ENCODE results near the gene DIP2C.
"Not testable (repeated sequence)": the region's sequence is repeated elsewhere in the genome, so short reads cannot be mapped to it uniquely, and the experiment has no call there.

Gene DIP2C

DNA sequence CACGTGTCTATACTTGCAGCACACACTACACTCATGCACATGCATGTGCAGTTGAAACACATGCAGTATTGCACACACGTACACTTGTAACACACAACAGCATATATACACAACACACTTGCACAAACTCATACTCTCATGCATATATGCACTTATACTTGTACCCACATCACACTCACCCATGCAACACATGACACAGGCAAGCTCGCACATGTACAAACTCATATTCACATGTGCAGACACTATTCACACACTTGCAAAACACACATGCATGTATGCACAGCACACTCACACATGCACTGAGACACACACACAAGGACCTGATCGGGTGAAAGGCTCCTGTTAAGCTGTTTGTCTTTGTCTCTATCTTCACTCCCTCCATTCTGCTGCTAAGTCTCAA lies 384.4 kb downstream of the DIP2C start:
- no peak for DNase-seq (ENCODE audit: low spot score)
- TF ChIP-seq, protein P1, sequence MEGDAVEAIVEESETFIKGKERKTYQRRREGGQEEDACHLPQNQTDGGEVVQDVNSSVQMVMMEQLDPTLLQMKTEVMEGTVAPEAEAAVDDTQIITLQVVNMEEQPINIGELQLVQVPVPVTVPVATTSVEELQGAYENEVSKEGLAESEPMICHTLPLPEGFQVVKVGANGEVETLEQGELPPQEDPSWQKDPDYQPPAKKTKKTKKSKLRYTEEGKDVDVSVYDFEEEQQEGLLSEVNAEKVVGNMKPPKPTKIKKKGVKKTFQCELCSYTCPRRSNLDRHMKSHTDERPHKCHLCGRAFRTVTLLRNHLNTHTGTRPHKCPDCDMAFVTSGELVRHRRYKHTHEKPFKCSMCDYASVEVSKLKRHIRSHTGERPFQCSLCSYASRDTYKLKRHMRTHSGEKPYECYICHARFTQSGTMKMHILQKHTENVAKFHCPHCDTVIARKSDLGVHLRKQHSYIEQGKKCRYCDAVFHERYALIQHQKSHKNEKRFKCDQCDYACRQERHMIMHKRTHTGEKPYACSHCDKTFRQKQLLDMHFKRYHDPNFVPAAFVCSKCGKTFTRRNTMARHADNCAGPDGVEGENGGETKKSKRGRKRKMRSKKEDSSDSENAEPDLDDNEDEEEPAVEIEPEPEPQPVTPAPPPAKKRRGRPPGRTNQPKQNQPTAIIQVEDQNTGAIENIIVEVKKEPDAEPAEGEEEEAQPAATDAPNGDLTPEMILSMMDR (IDR thresholded peaks at IDR 0.05; ENCODE audit: extremely low read depth, insufficient read depth, missing control alignments): no peak
- in situ Hi-C loops (cut with MboI; ENCODE audit: low pct_unique_long_range_greater_than_20kb, low sequenced_read_pairs, unreplicated experiment): no loop called here

DNA sequence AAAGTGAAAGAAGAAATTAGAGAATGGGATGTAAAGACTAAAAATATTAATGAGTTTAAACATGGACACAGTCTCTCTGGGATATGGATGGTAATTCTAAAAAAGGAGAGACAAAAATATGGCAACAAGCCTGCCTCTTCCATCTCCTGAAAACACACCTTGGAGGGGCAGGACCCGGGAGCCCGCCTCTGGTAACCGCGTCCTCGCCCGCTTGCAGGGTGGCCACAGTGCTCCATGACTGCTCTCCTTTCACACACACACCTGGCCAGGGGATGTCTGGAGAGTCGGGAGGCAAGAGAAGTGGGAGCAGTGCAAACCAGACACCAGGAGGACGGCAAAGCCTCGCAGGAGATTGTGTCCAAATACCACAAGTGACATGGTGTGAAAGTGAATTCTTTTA lies 387.9 kb downstream of the DIP2C start:
- TF ChIP-seq, protein P1 (IDR thresholded peaks at IDR 0.05; ENCODE audit: extremely low read depth, insufficient read depth, missing control alignments): no peak
- in situ Hi-C loops (cut with MboI; ENCODE audit: low pct_unique_long_range_greater_than_20kb, low sequenced_read_pairs, unreplicated experiment): no loop called here
- no peak for DNase-seq (ENCODE audit: low spot score)

DNA sequence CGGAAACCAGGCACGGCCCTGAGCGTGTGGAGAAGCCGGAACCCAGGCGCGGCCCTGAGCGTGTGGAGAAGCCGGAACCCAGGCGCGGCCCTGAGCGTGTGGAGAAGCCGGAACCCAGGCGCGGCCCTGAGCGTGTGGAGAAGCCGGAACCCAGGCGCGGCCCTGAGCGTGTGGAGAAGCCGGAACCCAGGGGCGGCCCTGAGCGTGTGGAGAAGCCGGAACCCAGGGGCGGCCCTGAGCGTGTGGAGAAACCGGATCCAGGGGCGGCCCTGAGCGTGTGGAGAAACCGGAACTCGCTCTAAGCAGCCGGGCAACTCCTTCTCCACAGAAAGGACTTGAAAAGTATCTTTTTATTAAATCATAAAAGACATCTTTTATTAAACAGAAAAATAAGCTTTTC lies 388.9 kb downstream of the DIP2C start:
- in situ Hi-C loops (cut with MboI; ENCODE audit: low pct_unique_long_range_greater_than_20kb, low sequenced_read_pairs, unreplicated experiment): not testable (repeated sequence)

DNA sequence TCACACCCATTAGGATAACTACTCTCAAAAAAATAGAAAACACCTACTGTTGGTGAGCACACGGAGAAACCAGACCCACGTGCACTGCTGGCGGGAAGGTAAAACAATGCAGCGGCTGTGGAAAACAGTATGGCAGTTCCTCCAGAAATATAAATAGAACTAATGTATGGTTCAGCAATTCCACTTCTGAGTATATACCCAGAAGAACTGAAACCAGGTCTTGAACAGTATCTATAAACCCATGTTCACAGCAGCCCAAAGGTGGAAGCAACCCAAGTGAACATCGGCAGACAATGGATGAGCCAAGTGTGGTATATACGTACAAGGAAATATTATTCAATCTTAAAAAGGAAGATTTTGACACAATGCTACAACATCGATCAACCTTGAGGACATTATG lies 389.5 kb downstream of the DIP2C start:
- in situ Hi-C loops (cut with MboI; ENCODE audit: low pct_unique_long_range_greater_than_20kb, low sequenced_read_pairs, unreplicated experiment): no loop called here
- no peak for DNase-seq (ENCODE audit: low spot score)

More for the DNA sequence above, 388.9 kb downstream of the DIP2C start:
- DNase-seq (ENCODE audit: low spot score): not testable (repeated sequence)

DNA sequence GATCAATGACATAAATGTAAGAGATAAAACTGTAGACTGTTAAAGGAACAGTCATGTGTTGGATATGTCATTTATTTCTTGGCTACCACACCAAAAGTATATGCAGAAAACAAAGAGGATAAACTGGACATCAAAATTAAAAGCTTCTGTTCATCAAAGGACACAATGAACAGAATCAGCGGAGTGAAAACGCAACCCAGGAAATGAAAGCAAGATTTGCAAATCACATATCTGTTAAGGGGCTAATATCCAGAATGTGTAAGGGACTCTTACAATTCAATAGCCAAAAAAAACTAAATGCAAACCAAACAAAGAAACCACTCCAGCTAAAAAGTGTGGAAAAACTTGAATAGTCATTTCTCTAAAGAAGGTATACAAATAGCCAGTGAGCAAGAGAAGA lies 390.0 kb downstream of the DIP2C start:
- TF ChIP-seq, protein P1 (IDR thresholded peaks at IDR 0.05; ENCODE audit: extremely low read depth, insufficient read depth, missing control alignments): no peak
- no peak for DNase-seq (ENCODE audit: low spot score)
- in situ Hi-C loops (cut with MboI; ENCODE audit: low pct_unique_long_range_greater_than_20kb, low sequenced_read_pairs, unreplicated experiment): no loop called here

More for the DNA sequence above, 389.5 kb downstream of the DIP2C start:
- TF ChIP-seq, protein P1 (IDR thresholded peaks at IDR 0.05; ENCODE audit: extremely low read depth, insufficient read depth, missing control alignments): no peak

DNA sequence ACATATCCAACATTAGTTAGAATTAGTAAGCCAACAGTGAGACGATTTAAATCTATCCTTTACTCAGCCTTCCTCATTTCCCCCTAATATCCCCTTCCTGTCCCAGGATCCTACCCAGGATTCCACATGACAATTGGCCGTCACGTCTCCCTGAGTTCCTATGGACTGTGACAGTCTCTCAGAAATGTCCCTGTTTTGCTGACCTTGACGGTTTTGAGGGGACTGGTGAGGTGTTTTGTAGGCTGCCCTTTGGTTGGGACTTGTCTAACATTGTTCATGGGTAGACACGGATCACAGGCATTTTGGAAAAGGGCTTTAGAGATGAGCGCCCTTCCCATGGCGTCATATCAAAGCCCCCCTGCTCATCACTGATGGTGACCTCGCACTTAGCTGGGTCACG lies 391.4 kb downstream of the DIP2C start:
- TF ChIP-seq, protein P1 (IDR thresholded peaks at IDR 0.05; ENCODE audit: extremely low read depth, insufficient read depth, missing control alignments): no peak
- in situ Hi-C loops (cut with MboI; ENCODE audit: low pct_unique_long_range_greater_than_20kb, low sequenced_read_pairs, unreplicated experiment): no loop called here

DNA sequence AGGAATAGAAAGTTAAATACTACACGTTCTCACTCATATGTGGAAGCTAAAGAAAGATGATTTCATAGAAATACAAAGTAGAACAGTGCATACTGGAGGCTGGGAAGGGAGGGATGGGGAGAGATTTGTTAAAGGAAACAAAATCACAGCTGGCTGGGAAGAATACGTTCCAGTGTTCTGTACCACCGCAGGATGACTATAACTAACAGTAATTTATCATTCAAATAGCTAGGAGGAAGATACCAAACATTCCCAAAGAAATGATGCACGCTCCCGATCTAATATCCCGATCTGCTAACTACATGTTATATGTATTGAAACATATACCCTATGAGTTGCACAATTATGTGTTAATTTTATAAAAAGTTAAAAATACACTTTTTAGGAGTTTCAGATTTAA lies 391.9 kb downstream of the DIP2C start:
- DNase-seq (ENCODE audit: low spot score): no peak
- TF ChIP-seq, protein P1 (IDR thresholded peaks at IDR 0.05; ENCODE audit: extremely low read depth, insufficient read depth, missing control alignments): no peak
- in situ Hi-C loops (cut with MboI; ENCODE audit: low pct_unique_long_range_greater_than_20kb, low sequenced_read_pairs, unreplicated experiment): no loop called here

More for the DNA sequence above, 391.4 kb downstream of the DIP2C start:
- DNase-seq (ENCODE audit: low spot score): no peak
